ENCODE data around the gene SLC22A5. TPM values are rescaled to one million over a fixed set of nuclear protein-coding genes. Genes with fewer than 3 reads are reported as not detected.

Gene SLC22A5
- total and polyA plus RNA-seq, 2 of the 8 experiments (the other 6 are each of a cell fraction or from before 2014, with no cell fraction given): 4.0 to 9.0 TPM

DNA sequence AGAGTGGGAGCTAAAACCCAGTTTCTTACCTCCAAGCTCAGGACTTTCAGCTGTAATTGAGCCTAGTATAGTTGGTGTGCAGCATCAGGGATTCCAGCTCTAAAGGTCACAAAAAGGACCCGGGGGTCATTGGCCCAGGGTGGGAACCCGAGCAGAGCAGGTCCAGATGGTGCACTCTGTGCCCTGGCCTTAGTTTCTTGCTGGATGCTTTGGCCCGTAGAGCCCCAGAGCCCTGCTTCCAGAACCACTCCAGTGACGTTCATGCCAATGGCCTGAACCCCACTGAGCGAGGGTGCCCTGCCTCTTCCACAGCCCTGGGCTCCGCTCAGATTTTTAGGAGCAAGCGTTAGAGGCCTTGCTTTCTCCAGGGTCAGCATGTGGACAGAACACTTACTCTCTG, 8.2 kb downstream of the SLC22A5 start:
- Histone ChIP-seq H3K23ac (ENCODE audit: insufficient read length) (no peak overlapping the region), H2BK120ac (replicated peaks; ENCODE audit: low read depth, low read length) (no peak overlapping the region), H3K27ac (ENCODE audit: low read depth, low read length) (no peak overlapping the region), H2BK20ac (ENCODE audit: low read length) (no peak overlapping the region), H2AFZ (ENCODE audit: low read length) (no peak overlapping the region), H3K36me3 (ENCODE audit: control insufficient read depth in 2 of 4, insufficient read depth in 4 of 4, low read length in 3 of 4) (no peaks in the 10 kb centered on the region; a peak in 1 of 8 replicates), H3K9me3 (ENCODE audit: insufficient read depth in 2 of 2, low read depth in 1 of 2, low read length in 1 of 2) (no peaks in the 10 kb centered on the region), H4K20me1 (replicated peaks in 1 of 2; ENCODE audit: control insufficient read depth in 1 of 2, insufficient read depth in 2 of 2, low read length in 2 of 2) (no peaks in the 10 kb centered on the region), H3K4me1 (replicated peaks in 1 of 4; ENCODE audit: control insufficient read depth in 3 of 4, insufficient read depth in 4 of 4, low read length in 3 of 4) (no peaks in the 10 kb centered on the region), H4K91ac (replicated peaks; ENCODE audit: insufficient read length, low read length) (no peak overlapping the region), H3K4ac (replicated peaks; ENCODE audit: insufficient read length, low read depth, low read length) (no peak overlapping the region), H3K56ac (replicated peaks; ENCODE audit: insufficient read length, low read depth, low read length) (no peak overlapping the region), H2BK12ac (ENCODE audit: low read depth, low read length) (no peak overlapping the region), H4K8ac (ENCODE audit: extremely low read depth, insufficient read depth, low read length) (no peak overlapping the region), H2AK5ac (ENCODE audit: low read depth, low read length) (no peak overlapping the region), H3K79me1 (ENCODE audit: low read depth, low read length) (no peaks in the 10 kb centered on the region), H3K27me3 (replicated peaks in 1 of 4; ENCODE audit: control insufficient read depth in 3 of 4, extremely low read depth in 1 of 4, insufficient read depth in 3 of 4, low read length in 3 of 4) (no peaks in the 10 kb centered on the region), H3K4me3 (ENCODE audit: extremely low read depth in 1 of 4, insufficient read depth in 2 of 4, low read depth in 3 of 4, low read length in 4 of 4) (no peak overlapping the region), H4K5ac (ENCODE audit: insufficient read length, low read depth, low read length) (no peak overlapping the region), H2BK15ac (ENCODE audit: low read length) (no peak overlapping the region), H3K9ac (replicated peaks in 1 of 4; ENCODE audit: extremely low read depth in 1 of 4, low read depth in 3 of 4, low read length in 3 of 4) (no peak overlapping the region), H3K18ac (ENCODE audit: extremely low read depth, low read length) (no peak overlapping the region), H2BK5ac (ENCODE audit: low read depth, low read length) (no peak overlapping the region), H3K4me2 (ENCODE audit: insufficient read depth in 1 of 2, low read depth in 2 of 2, low read length in 2 of 2) (no peak overlapping the region), H3K23me2 (ENCODE audit: low read depth, low read length) (no peaks in the 10 kb centered on the region), H3K14ac (ENCODE audit: insufficient read length) (no peak overlapping the region), H3K79me2 (ENCODE audit: control insufficient read depth in 1 of 2, insufficient read depth in 2 of 2, low read length in 2 of 2) (no peaks in the 10 kb centered on the region)
- TF ChIP-seq RFX5 (IDR thresholded peaks at IDR 0.05; ENCODE audit: borderline replicate concordance, low read depth, low read length) (no peak), NRF1 (IDR thresholded peaks at IDR 0.05; ENCODE audit: low read depth, low read length) (no peak), SIX5 (IDR thresholded peaks at IDR 0.05; ENCODE audit: low read depth, low read length) (no peak), POLR2AphosphoS5 (IDR thresholded peaks at IDR 0.05; ENCODE audit: low read depth, low read length) (no peak), GTF2F1 (IDR thresholded peaks at IDR 0.05; ENCODE audit: borderline replicate concordance, low read depth, low read length) (no peak)
- FAIRE-seq (no peak), DNase-seq (ENCODE audit: low read depth in 1 of 2, low spot score in 2 of 2) (no peak)
- ChIA-PET CTCF (ENCODE audit: partially characterized antibody) (interaction anchor here (1.0 to 1.4 kb wide), 7 partner anchors 12 to 196 kb away, joined by 3 to 5 read pairs (median 4); no protein-coding TSS in a partner anchor), POLR2A (ENCODE audit: partially characterized antibody) (no interaction called here)
- 81% methylated on average over 7 of the region's 7 CpGs; no CpG with 5 or more reads in 1 of the 2 experiments for WGBS, 2 experiments (ENCODE audit: extremely low coverage in 1 of 2, insufficient coverage in 1 of 2, insufficient read length in 1 of 2, insufficient replicate concordance in 2 of 2, low coverage in 1 of 2, low lambda C conversion rate in 2 of 2, missing lambda C conversion rate in 1 of 2)

All from H1 (cell line).